ENCODE measurements around the gene TARS3.
"Not testable (repeated sequence)": the region's sequence is repeated elsewhere in the genome, so short reads cannot be mapped to it uniquely, and the experiment has no call there.

The TARS3 gene

DNA sequence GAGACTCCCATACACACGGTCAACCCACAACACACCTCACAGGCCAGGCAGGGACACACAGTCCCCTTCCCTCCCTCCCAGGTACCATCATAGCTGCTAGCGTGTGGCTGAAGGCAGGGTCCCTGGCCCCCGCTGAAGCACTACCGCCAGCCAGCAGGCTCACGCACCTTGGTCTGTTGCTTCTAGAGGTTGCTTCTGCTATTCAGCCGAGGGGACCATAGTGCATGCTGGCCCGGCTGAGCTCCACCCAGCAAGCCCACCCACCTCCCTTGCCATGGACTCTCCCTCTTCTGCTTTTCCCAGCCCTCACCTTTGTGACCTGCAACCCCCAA, 41.0 kb upstream of the TARS3 start:
- H3K4me2 ChIP-seq (ENCODE audit: low read length); H4K8ac ChIP-seq (ENCODE audit: low read depth, low read length); H3K9ac ChIP-seq (ENCODE audit: low read length); H3K27ac ChIP-seq (ENCODE audit: low read depth, low read length); H3K23ac ChIP-seq (ENCODE audit: low read length); H2BK5ac ChIP-seq (ENCODE audit: low read length); H3K36me3 ChIP-seq (ENCODE audit: control insufficient read depth, insufficient read depth, low read length); H2BK120ac ChIP-seq (ENCODE audit: low read depth, low read length); H3K4ac ChIP-seq (ENCODE audit: low read depth, low read length); H3K79me1 ChIP-seq (ENCODE audit: low read length); H4K5ac ChIP-seq (ENCODE audit: low read length); H3K79me2 ChIP-seq (ENCODE audit: control insufficient read depth, insufficient read depth, low read length); DNase-seq; H3K18ac ChIP-seq (ENCODE audit: low read length); H3K4me3 ChIP-seq (ENCODE audit: low read length); H2BK15ac ChIP-seq (replicated peaks; ENCODE audit: low read depth); H3K56ac ChIP-seq (ENCODE audit: low read length); H2AK5ac ChIP-seq (ENCODE audit: low read length); H3K27me3 ChIP-seq (ENCODE audit: insufficient read depth, low read length, poor library complexity); H3K4me1 ChIP-seq (ENCODE audit: control insufficient read depth, low read depth, low read length): not testable (repeated sequence)
- WGBS (ENCODE audit: extremely low coverage, insufficient coverage, low lambda C conversion rate), result no CpG with 5 or more reads among the region's 7 CpGs

GRCh38 chr15:101764669-101765339, 40.5 kb upstream of the TARS3 start:
- DNase-seq; H3K4me2 ChIP-seq (ENCODE audit: low read length); H2BK5ac ChIP-seq (ENCODE audit: low read length); H3K79me1 ChIP-seq (ENCODE audit: low read length); H2BK15ac ChIP-seq (replicated peaks; ENCODE audit: low read depth); H3K56ac ChIP-seq (ENCODE audit: low read length); H3K9ac ChIP-seq (ENCODE audit: low read length); H3K27ac ChIP-seq (ENCODE audit: low read depth, low read length); H3K27me3 ChIP-seq (ENCODE audit: insufficient read depth, low read length, poor library complexity); H3K23ac ChIP-seq (ENCODE audit: low read length); H3K4ac ChIP-seq (ENCODE audit: low read depth, low read length); H4K5ac ChIP-seq (ENCODE audit: low read length); H3K79me2 ChIP-seq (ENCODE audit: control insufficient read depth, insufficient read depth, low read length); H3K4me1 ChIP-seq (ENCODE audit: control insufficient read depth, low read depth, low read length); H3K36me3 ChIP-seq (ENCODE audit: control insufficient read depth, insufficient read depth, low read length); H3K4me3 ChIP-seq (ENCODE audit: low read length); H3K18ac ChIP-seq (ENCODE audit: low read length); H2AK5ac ChIP-seq (ENCODE audit: low read length); H2BK120ac ChIP-seq (ENCODE audit: low read depth, low read length); H4K8ac ChIP-seq (ENCODE audit: low read depth, low read length): not testable (repeated sequence)
- WGBS (ENCODE audit: extremely low coverage, insufficient coverage, low lambda C conversion rate), result no CpG with 5 or more reads among the region's 23 CpGs

DNA sequence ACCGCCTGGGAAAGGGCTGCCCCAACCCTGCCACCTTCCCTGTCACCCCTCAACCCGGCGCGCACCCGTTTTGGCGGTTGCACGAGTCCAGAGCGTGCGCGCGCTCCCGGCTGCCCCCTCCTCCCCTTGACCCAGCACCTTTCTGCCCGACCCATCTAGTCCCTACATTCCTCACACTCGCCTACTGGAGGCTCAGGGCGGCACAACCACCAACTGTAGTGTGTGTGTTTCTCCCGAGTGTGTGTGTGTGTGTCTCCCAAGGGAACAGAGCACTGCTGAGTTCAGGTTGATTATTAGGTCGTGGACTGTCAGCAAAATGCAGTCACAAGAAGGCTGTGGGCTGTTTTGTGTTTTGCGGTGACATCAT, 22.4 kb upstream of the TARS3 start:
- H3K4me2 ChIP-seq (ENCODE audit: low read length), result not testable (repeated sequence)
- no CpG with 5 or more reads among the region's 18 CpGs for WGBS (ENCODE audit: extremely low coverage, insufficient coverage, low lambda C conversion rate)

DNA sequence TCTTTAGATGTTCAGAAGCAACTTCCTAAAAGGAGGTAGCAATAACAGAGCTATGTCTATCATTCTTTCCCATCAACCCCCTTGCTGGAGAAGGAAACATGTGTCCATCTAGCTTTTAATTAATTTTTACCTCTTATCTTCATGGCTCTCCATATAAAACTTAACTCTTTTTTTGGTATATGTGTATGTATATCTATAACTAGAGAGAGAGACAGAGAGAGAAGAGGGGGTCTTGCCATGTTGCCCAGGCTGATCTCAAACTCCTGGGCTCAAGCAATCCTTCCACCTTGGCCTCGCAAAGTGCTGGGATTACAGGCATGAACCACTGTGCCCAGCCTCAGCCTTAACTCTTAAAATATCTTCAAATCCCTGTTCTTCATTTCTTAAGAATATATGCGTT, 10.6 kb upstream of the TARS3 start:
- H2BK5ac ChIP-seq (ENCODE audit: low read length); H3K4me1 ChIP-seq (ENCODE audit: control insufficient read depth, low read depth, low read length); H3K79me1 ChIP-seq (ENCODE audit: low read length); H4K8ac ChIP-seq (ENCODE audit: low read depth, low read length); H2AK5ac ChIP-seq (ENCODE audit: low read length); H3K9ac ChIP-seq (ENCODE audit: low read length); H3K23ac ChIP-seq (ENCODE audit: low read length); H3K18ac ChIP-seq (ENCODE audit: low read length); H3K4ac ChIP-seq (ENCODE audit: low read depth, low read length); H4K5ac ChIP-seq (ENCODE audit: low read length); H3K27me3 ChIP-seq (ENCODE audit: insufficient read depth, low read length, poor library complexity); H3K27ac ChIP-seq (ENCODE audit: low read depth, low read length); H3K36me3 ChIP-seq (ENCODE audit: control insufficient read depth, insufficient read depth, low read length); DNase-seq; H3K79me2 ChIP-seq (ENCODE audit: control insufficient read depth, insufficient read depth, low read length); H2BK120ac ChIP-seq (ENCODE audit: low read depth, low read length); H3K4me2 ChIP-seq (ENCODE audit: low read length); H2BK15ac ChIP-seq (replicated peaks; ENCODE audit: low read depth); H3K56ac ChIP-seq (ENCODE audit: low read length); H3K4me3 ChIP-seq (ENCODE audit: low read length): not testable (repeated sequence)
- no CpG with 5 or more reads among the region's 2 CpGs for WGBS (ENCODE audit: extremely low coverage, insufficient coverage, low lambda C conversion rate)

More for the DNA sequence above, 22.4 kb upstream of the TARS3 start:
- H2BK120ac ChIP-seq (ENCODE audit: low read depth, low read length); H3K36me3 ChIP-seq (ENCODE audit: control insufficient read depth, insufficient read depth, low read length); H3K23ac ChIP-seq (ENCODE audit: low read length); H2BK15ac ChIP-seq (replicated peaks; ENCODE audit: low read depth); H4K8ac ChIP-seq (ENCODE audit: low read depth, low read length); H3K18ac ChIP-seq (ENCODE audit: low read length); DNase-seq; H3K4ac ChIP-seq (ENCODE audit: low read depth, low read length); H2AK5ac ChIP-seq (ENCODE audit: low read length); H3K9ac ChIP-seq (ENCODE audit: low read length); H3K27me3 ChIP-seq (ENCODE audit: insufficient read depth, low read length, poor library complexity); H3K4me3 ChIP-seq (ENCODE audit: low read length); H3K79me1 ChIP-seq (ENCODE audit: low read length); H3K27ac ChIP-seq (ENCODE audit: low read depth, low read length); H3K56ac ChIP-seq (ENCODE audit: low read length); H4K5ac ChIP-seq (ENCODE audit: low read length); H3K4me1 ChIP-seq (ENCODE audit: control insufficient read depth, low read depth, low read length); H2BK5ac ChIP-seq (ENCODE audit: low read length); H3K79me2 ChIP-seq (ENCODE audit: control insufficient read depth, insufficient read depth, low read length): not testable (repeated sequence)

- H3K27me3 ChIP-seq (ENCODE audit: insufficient read depth, low read length, poor library complexity), result no peaks in the 10 kb centered on the region
- no peak overlapping the region for H3K23ac ChIP-seq (ENCODE audit: low read length)
- H3K4me2 ChIP-seq (ENCODE audit: low read length), result no peak overlapping the region
- no peak for DNase-seq
- H2BK120ac ChIP-seq (ENCODE audit: low read depth, low read length), result no peak overlapping the region
- H4K8ac ChIP-seq (ENCODE audit: low read depth, low read length), result no peak overlapping the region
- no peaks in the 10 kb centered on the region for H3K79me1 ChIP-seq (ENCODE audit: low read length)
- H3K4me1 ChIP-seq (ENCODE audit: control insufficient read depth, low read depth, low read length), result no peaks in the 10 kb centered on the region
- no peak overlapping the region for H3K9ac ChIP-seq (ENCODE audit: low read length)
- H2BK15ac ChIP-seq (replicated peaks; ENCODE audit: low read depth), result no peak overlapping the region
- H3K27ac ChIP-seq (ENCODE audit: low read depth, low read length), result no peak overlapping the region
- H4K5ac ChIP-seq (ENCODE audit: low read length), result no peak overlapping the region
- no peak overlapping the region for H2BK5ac ChIP-seq (ENCODE audit: low read length)
- WGBS (ENCODE audit: extremely low coverage, insufficient coverage, low lambda C conversion rate), result no CpG with 5 or more reads among the region's 2 CpGs
- H3K4ac ChIP-seq (ENCODE audit: low read depth, low read length), result no peak overlapping the region
- H3K36me3 ChIP-seq (ENCODE audit: control insufficient read depth, insufficient read depth, low read length), result no peaks in the 10 kb centered on the region
- H2AK5ac ChIP-seq (ENCODE audit: low read length), result no peak overlapping the region
- no peak overlapping the region for H3K56ac ChIP-seq (ENCODE audit: low read length)
- no peak overlapping the region for H3K18ac ChIP-seq (ENCODE audit: low read length)
- H3K4me3 ChIP-seq (ENCODE audit: low read length), result no peak overlapping the region
- H3K79me2 ChIP-seq (ENCODE audit: control insufficient read depth, insufficient read depth, low read length), result no peaks in the 10 kb centered on the region
Measured at GRCh38 chr15:101733545-101733944, 9.3 kb upstream of the TARS3 start.

DNA sequence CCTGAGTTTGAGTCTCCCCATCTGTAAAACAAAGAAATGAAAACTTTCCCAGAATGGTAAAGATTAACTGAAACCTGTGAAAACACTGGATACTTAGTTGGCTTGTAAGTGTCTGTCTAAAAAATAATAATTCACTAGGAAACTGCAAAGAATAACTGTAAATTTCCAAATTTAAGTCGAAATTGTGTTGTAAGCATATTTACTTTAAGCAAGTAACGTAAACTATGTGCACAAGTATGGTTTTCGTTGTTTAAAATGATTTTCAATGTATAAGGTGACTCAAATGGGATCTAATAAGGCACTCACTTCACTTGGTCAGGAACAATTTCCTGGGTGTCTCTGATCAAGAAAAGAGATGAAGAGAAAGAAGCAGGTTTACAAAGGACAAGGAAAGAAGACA, 8.5 kb upstream of the TARS3 start:
- no peak for DNase-seq
- H3K27ac ChIP-seq (ENCODE audit: low read depth, low read length), result no peak overlapping the region
- H3K27me3 ChIP-seq (ENCODE audit: insufficient read depth, low read length, poor library complexity), result no peaks in the 10 kb centered on the region
- no peak overlapping the region for H3K4me3 ChIP-seq (ENCODE audit: low read length)
- no peak overlapping the region for H3K18ac ChIP-seq (ENCODE audit: low read length)
- no peak overlapping the region for H2BK120ac ChIP-seq (ENCODE audit: low read depth, low read length)
- no peaks in the 10 kb centered on the region for H3K79me2 ChIP-seq (ENCODE audit: control insufficient read depth, insufficient read depth, low read length)
- no peaks in the 10 kb centered on the region for H3K36me3 ChIP-seq (ENCODE audit: control insufficient read depth, insufficient read depth, low read length)
- no peak overlapping the region for H2BK15ac ChIP-seq (replicated peaks; ENCODE audit: low read depth)
- H2AK5ac ChIP-seq (ENCODE audit: low read length), result no peak overlapping the region
- WGBS (ENCODE audit: extremely low coverage, insufficient coverage, low lambda C conversion rate), result 100% methylated on average over 2 of the region's 3 CpGs
- no peak overlapping the region for H2BK5ac ChIP-seq (ENCODE audit: low read length)
- no peak overlapping the region for H3K4ac ChIP-seq (ENCODE audit: low read depth, low read length)
- no peaks in the 10 kb centered on the region for H3K4me1 ChIP-seq (ENCODE audit: control insufficient read depth, low read depth, low read length)
- no peak overlapping the region for H3K4me2 ChIP-seq (ENCODE audit: low read length)
- no peak overlapping the region for H3K56ac ChIP-seq (ENCODE audit: low read length)
- H3K23ac ChIP-seq (ENCODE audit: low read length), result no peak overlapping the region
- no peaks in the 10 kb centered on the region for H3K79me1 ChIP-seq (ENCODE audit: low read length)
- H4K8ac ChIP-seq (ENCODE audit: low read depth, low read length), result no peak overlapping the region
- no peak overlapping the region for H3K9ac ChIP-seq (ENCODE audit: low read length)
- no peak overlapping the region for H4K5ac ChIP-seq (ENCODE audit: low read length)
